HepG2 (cell line): Measurements from ENCODE around the gene UTF1. TPM values are rescaled to one million over a fixed set of nuclear protein-coding genes. Genes with fewer than 3 reads are reported as not detected.

Experiments
- ATAC-seq: fragments of 200-7000 bp; cut with Tn5 transposase; 3 replicates; pipeline ENCODE4 v1.9.1; 2020; ENCODE audit warnings: mild to moderate bottlenecking, moderate library complexity
- BruUV-seq: library from RNA; stranded (reverse); fragments of 400-500 nt; replicated peaks from 2 replicates; lab custom pipeline; 2021; lab: Mats Ljungman, UMichigan
- CTCF ChIA-PET: fragments of 300-600 bp; formaldehyde crosslinking; extraction: SDS; loops from one replicate; lab custom pipeline; 2021; ENCODE audit warnings: low total read pairs, inconsistent platforms, low intra/inter-chr PET ratio; lab: Yijun Ruan, JAX
- POLR2A ChIA-PET: fragments of 350-600 bp; sonication (Branson Sonifier 250); formaldehyde crosslinking; loops from one replicate; lab custom pipeline; 2020; ENCODE audit warnings: antibody characterized with exemption, inconsistent platforms; lab: Yijun Ruan, JAX
- DNase-seq: peaks from one replicate; pipeline ENCODE4 v3.0.0-alpha.2; 2015; ENCODE audit warnings: low spot score
- FAIRE-seq: peaks from 3 replicates; lab custom pipeline; 2011; peaks lifted over from hg19 to GRCh38; lab: Jason Lieb, UNC
- H2AFZ ChIP-seq: one replicate; pipeline ENCODE4 v1.6.1; 2011; ENCODE audit warnings: low read length, inconsistent platforms
- H3K27ac ChIP-seq: fragments of 300-600 bp; 3 replicates; pipeline ENCODE4 v1.8.0; 2011; ENCODE audit warnings: mixed run types, mild to moderate bottlenecking, mixed read lengths, low read length, inconsistent platforms; ENCODE audit not compliant: insufficient read depth; ENCODE audit errors: extremely low read length
- H3K27me3 ChIP-seq, 2 experiments: fragments of 200-600 bp in 1 of 2; 2 replicates in 1 of 2; 3 replicates in 1 of 2; pipeline versions ENCODE4 v1.6.0 to v1.8.0; 2011; ENCODE audit warnings: low read length in 2 of 2, mild to moderate bottlenecking in 2 of 2, moderate library complexity in 2 of 2, inconsistent platforms in 1 of 2; ENCODE audit not compliant: insufficient read depth in 2 of 2, control insufficient read depth in 1 of 2
- H3K36me3 ChIP-seq, 2 experiments: fragments of 200-600 bp in 1 of 2; replicated peaks in 1 of 2; 2 replicates in 1 of 2; 3 replicates in 1 of 2; pipeline versions ENCODE4 v1.5.1 to v1.8.0; 2011; ENCODE audit warnings: low read length in 2 of 2, inconsistent platforms in 1 of 2; ENCODE audit not compliant: insufficient read depth in 2 of 2, control insufficient read depth in 1 of 2
- H3K4me1 ChIP-seq: 2 replicates; pipeline ENCODE4 v1.5.1; 2012; ENCODE audit warnings: low read length, inconsistent platforms; ENCODE audit not compliant: insufficient read depth
- H3K4me2 ChIP-seq: 2 replicates; pipeline ENCODE4 v1.6.0; 2011; ENCODE audit warnings: low read depth, low read length, inconsistent platforms
- H3K4me3 ChIP-seq, 3 experiments: fragments of 200-600 bp in 1 of 3; sonication (generic), shearing (Covaris generic) in 1 of 3; replicated peaks in 1 of 3; 2 replicates each; pipeline ENCODE4 v1.5.1; 2011 to 2016; ENCODE audit warnings: low read length in 3 of 3, inconsistent platforms in 2 of 3, low read depth in 2 of 3, mild to moderate bottlenecking in 2 of 3, control low read depth in 1 of 3, mixed read lengths in 1 of 3; ENCODE audit not compliant: insufficient read depth in 1 of 3
- H3K79me2 ChIP-seq: one replicate; pipeline ENCODE4 v1.6.1; 2011; ENCODE audit warnings: low read length, inconsistent platforms; ENCODE audit not compliant: insufficient read depth
- H3K9ac ChIP-seq: 2 replicates; pipeline ENCODE4 v1.6.0; 2011; ENCODE audit warnings: mild to moderate bottlenecking, low read depth, low read length, inconsistent platforms; ENCODE audit not compliant: insufficient read depth
- H3K9me3 ChIP-seq: 2 replicates; pipeline ENCODE4 v1.5.1; 2012; ENCODE audit warnings: mild to moderate bottlenecking, low read length
- H4K20me1 ChIP-seq: 2 replicates; pipeline ENCODE4 v1.6.0; 2011; ENCODE audit warnings: inconsistent platforms, mild to moderate bottlenecking, low read length, moderate library complexity; ENCODE audit not compliant: insufficient read depth
- KIAA2018 ChIP-seq: sonication (generic); formaldehyde crosslinking; IDR thresholded peaks from 2 replicates; pipeline ENCODE4 v1.5.0; 2020; ENCODE audit warnings: mild to moderate bottlenecking, missing genetic modification reagents, borderline replicate concordance
- TFDP1 ChIP-seq: IDR thresholded peaks from 2 replicates; pipeline ENCODE4 v1.6.1; 2016; ENCODE audit warnings: missing compliant biosample characterization, missing genetic modification reagents, borderline replicate concordance
- ZBTB25 ChIP-seq: IDR thresholded peaks from 2 replicates; pipeline ENCODE4 v1.6.1; 2018; ENCODE audit warnings: missing genetic modification reagents
- ZBTB8A ChIP-seq: sonication (generic); formaldehyde crosslinking; IDR thresholded peaks from 2 replicates; pipeline ENCODE4 v1.4.0; 2020; ENCODE audit warnings: mild to moderate bottlenecking, low read depth, missing genetic modification reagents, borderline replicate concordance
- ZNF124 ChIP-seq: sonication (generic); formaldehyde crosslinking; IDR thresholded peaks from 2 replicates; pipeline ENCODE4 v1.4.0; 2020; ENCODE audit warnings: missing genetic modification reagents
- ZSCAN30 ChIP-seq: sonication (generic); formaldehyde crosslinking; IDR thresholded peaks from 2 replicates; pipeline ENCODE4 v1.5.0; 2020; ENCODE audit warnings: mild to moderate bottlenecking, missing genetic modification reagents
- WGBS: methylation state at CpG from one replicate; pipeline ENCODE4 v1.1.6; 2017; ENCODE audit warnings: low lambda C conversion rate; 5-methylcytosine and 5-hydroxymethylcytosine counted together
- in situ Hi-C: cut with HindIII; loops from 2 replicates; pipeline ENCODE4 v1.10.0; 2017; ENCODE audit warnings: low pct_unique_long_range_greater_than_20kb; ENCODE audit not compliant: extremely low pct_ligation_motif_present
- intact Hi-C: fragments of 100-400 bp; cut with micrococcal nuclease; formaldehyde crosslinking; loops from one replicate; pipeline ENCODE4 v1.10.0; 2022; ENCODE audit not compliant: unreplicated experiment
- polyA plus RNA-seq, 8 experiments: library from polyadenylated mRNA; depleted of rRNA in 3 of 8; stranded (reverse) in 7 of 8; unstranded in 1 of 8; fragments of >200 nt; fragmentation: Illumina TruSeq in 4 of 8; extraction: Trizol in 4 of 8; gene quantifications; 2 replicates each; pipeline versions ENCODE4 v1.2.1 to v1.2.3, GENCODE V29; 2011 to 2016; ENCODE audit warnings: low read depth in 4 of 8, missing spikeins in 1 of 8, mixed read lengths in 1 of 8; ENCODE audit not compliant: insufficient read depth in 1 of 8
- total RNA-seq, 5 experiments: library from RNA; depleted of rRNA; stranded (reverse); fragments of >200 nt; fragmentation: Illumina TruSeq; extraction: Trizol; gene quantifications; 2 replicates each; pipeline ENCODE4 v1.2.3, GENCODE V29; 2016; ENCODE audit warnings: low read depth in 1 of 5

The UTF1 gene
- total and polyA plus RNA-seq, 2 of the 13 experiments (the other 11 are each of a cell fraction or from before 2014, with no cell fraction given): not detected

- FAIRE-seq (no peak), ATAC-seq (no peak), DNase-seq (no peak)
- no peak overlapping the region for H3K9ac ChIP-seq
- peaks cover 10% of the 10 kb centered on the region; the same call in 1 of the 2 replicates for H3K4me1 ChIP-seq
- no peak overlapping the region for H2AFZ ChIP-seq
- ChIA-PET CTCF (no interaction called here), POLR2A (no interaction called here)
- peaks cover 11 to 36% of the 10 kb centered on the region in 2 experiments; a peak in 4 of 5 replicates for H3K27me3 ChIP-seq
- H3K27ac ChIP-seq: no peak overlapping the region
- H3K79me2 ChIP-seq: no peaks in the 10 kb centered on the region
- no peak for TF ChIP-seq ZSCAN30 (CRISPR knock-in tag)
- H4K20me1 ChIP-seq: no peaks in the 10 kb centered on the region
- intact Hi-C loops: no loop called here
- H3K4me2 ChIP-seq: no peak overlapping the region
- H3K4me3 ChIP-seq: no peak overlapping the region
- WGBS: 63% methylated on average over 16 of the region's 23 CpGs
- no TSS peak for BruUV-seq
- no peaks in the 10 kb centered on the region for H3K36me3 ChIP-seq
- H3K9me3 ChIP-seq: no peaks in the 10 kb centered on the region
- in situ Hi-C loops: no loop called here
These were observed 45.3 kb upstream of the UTF1 start for GRCh38 chr10:133184591-133185244.

- Histone ChIP-seq H3K4me2 (no peak overlapping the region), H3K4me3 (no peak overlapping the region), H3K79me2 (no peaks in the 10 kb centered on the region), H3K4me1 (peaks cover 10% of the 10 kb centered on the region; the same call in 1 of the 2 replicates), H4K20me1 (no peaks in the 10 kb centered on the region), H3K9me3 (no peaks in the 10 kb centered on the region), H3K27ac (no peak overlapping the region), H3K9ac (no peak overlapping the region), H3K27me3 (peaks cover 11 to 38% of the 10 kb centered on the region in 2 experiments; a peak in 4 of 5 replicates), H3K36me3 (no peaks in the 10 kb centered on the region), H2AFZ (no peak overlapping the region)
- no peak for ATAC-seq
- in situ Hi-C loops (no loop called here), intact Hi-C loops (no loop called here)
- CTCF ChIA-PET: no interaction called here
- DNase-seq: no peak
- no TSS peak for BruUV-seq
- no peak for FAIRE-seq
- 11% methylated on average over 11 of the region's 11 CpGs for WGBS
- POLR2A ChIA-PET: no interaction called here
- TF ChIP-seq ZBTB8A (CRISPR knock-in tag): no peak
- TF ChIP-seq KIAA2018: no peak
- TF ChIP-seq ZNF124 (CRISPR knock-in tag): no peak
- no peak for TF ChIP-seq TFDP1 (CRISPR knock-in tag)
- no peak for TF ChIP-seq ZBTB25 (CRISPR knock-in tag)
These were observed 44.6 kb upstream of the UTF1 start for GRCh38 chr10:133185421-133185820.
